GM23338 (cell line): ENCODE measurements around the gene FOXP1.

ENCODE experiments used
- CREB1 ChIP-seq: fragments of 250-450 bp; sonication (Bioruptor Pico); IDR thresholded peaks from 2 replicates; pipeline ENCODE4 v1.5.0; 2020; ENCODE audit warnings: low read depth, mild to moderate bottlenecking, moderate library complexity
- EZH2 ChIP-seq: fragments of 200-600 bp; sonication (generic); IDR thresholded peaks from one replicate; pipeline ENCODE4 v1.8.0; 2017; ENCODE audit warnings: antibody characterized with exemption, mild to moderate bottlenecking, low read depth; ENCODE audit not compliant: unreplicated experiment
- EZH2phosphoT487 ChIP-seq: fragments of 200-600 bp; sonication (generic); IDR thresholded peaks from one replicate; pipeline ENCODE4 v1.8.1; 2018; ENCODE audit warnings: antibody characterized with exemption; ENCODE audit not compliant: unreplicated experiment
- NANOG ChIP-seq: IDR thresholded peaks from 2 replicates; pipeline ENCODE4 v1.6.1; 2016; ENCODE audit warnings: antibody characterized with exemption, borderline replicate concordance
- POLR2AphosphoS5 ChIP-seq: IDR thresholded peaks from 2 replicates; pipeline ENCODE4 v1.6.1; 2016; ENCODE audit warnings: antibody characterized with exemption, low read depth
- ZNF114 ChIP-seq: fragments of 250-450 bp; sonication (Bioruptor Pico); IDR thresholded peaks from 2 replicates; pipeline ENCODE4 v1.5.0; 2020; ENCODE audit warnings: mild to moderate bottlenecking, moderate library complexity
- ZNF331 ChIP-seq: fragments of 250-450 bp; sonication (Bioruptor Pico); IDR thresholded peaks from 2 replicates; pipeline ENCODE4 v1.5.0; 2020; ENCODE audit warnings: low read depth, mild to moderate bottlenecking, moderate library complexity
- TF ChIP-seq, protein P1 (sequence below): IDR thresholded peaks from one replicate; pipeline ENCODE4 v1.6.1; 2018; ENCODE audit warnings: antibody characterized with exemption; ENCODE audit not compliant: unreplicated experiment
- TF ChIP-seq, protein P2 (sequence below), 2 experiments: fragments of 200-600 bp in 1 of 2; sonication (generic) in 1 of 2; conservative IDR thresholded peaks; 2 replicates each; pipeline versions ENCODE4 v1.5.1 to v1.6.1; 2016 to 2017; ENCODE audit warnings: antibody characterized with exemption in 2 of 2, low read depth in 2 of 2, mild to moderate bottlenecking in 2 of 2, moderate library complexity in 1 of 2
- TF ChIP-seq, protein P3 (sequence below): fragments of 250-450 bp; sonication (Bioruptor Pico); IDR thresholded peaks from 2 replicates; pipeline ENCODE4 v1.5.0; 2020; ENCODE audit warnings: mild to moderate bottlenecking, moderate library complexity

DNA sequence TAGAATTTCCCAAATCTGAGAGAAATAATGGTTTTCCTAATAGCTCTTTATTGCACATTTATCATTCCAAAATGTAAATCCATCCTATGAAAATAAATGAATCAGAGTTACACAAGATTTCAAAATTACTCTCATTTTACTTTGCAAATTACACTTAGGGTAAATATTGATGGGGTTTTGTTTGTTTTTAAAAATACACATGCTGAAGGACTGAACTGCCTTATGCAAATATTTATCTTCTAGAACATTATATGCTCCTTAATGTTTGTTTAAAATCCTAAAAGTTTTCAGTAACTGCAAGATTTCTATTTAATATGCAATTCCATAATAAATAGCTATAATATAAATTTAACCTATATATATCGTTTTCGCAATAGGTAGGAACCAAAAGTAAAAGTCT is 38.2 kb downstream of the FOXP1 start:
- TF ChIP-seq, protein P1, sequence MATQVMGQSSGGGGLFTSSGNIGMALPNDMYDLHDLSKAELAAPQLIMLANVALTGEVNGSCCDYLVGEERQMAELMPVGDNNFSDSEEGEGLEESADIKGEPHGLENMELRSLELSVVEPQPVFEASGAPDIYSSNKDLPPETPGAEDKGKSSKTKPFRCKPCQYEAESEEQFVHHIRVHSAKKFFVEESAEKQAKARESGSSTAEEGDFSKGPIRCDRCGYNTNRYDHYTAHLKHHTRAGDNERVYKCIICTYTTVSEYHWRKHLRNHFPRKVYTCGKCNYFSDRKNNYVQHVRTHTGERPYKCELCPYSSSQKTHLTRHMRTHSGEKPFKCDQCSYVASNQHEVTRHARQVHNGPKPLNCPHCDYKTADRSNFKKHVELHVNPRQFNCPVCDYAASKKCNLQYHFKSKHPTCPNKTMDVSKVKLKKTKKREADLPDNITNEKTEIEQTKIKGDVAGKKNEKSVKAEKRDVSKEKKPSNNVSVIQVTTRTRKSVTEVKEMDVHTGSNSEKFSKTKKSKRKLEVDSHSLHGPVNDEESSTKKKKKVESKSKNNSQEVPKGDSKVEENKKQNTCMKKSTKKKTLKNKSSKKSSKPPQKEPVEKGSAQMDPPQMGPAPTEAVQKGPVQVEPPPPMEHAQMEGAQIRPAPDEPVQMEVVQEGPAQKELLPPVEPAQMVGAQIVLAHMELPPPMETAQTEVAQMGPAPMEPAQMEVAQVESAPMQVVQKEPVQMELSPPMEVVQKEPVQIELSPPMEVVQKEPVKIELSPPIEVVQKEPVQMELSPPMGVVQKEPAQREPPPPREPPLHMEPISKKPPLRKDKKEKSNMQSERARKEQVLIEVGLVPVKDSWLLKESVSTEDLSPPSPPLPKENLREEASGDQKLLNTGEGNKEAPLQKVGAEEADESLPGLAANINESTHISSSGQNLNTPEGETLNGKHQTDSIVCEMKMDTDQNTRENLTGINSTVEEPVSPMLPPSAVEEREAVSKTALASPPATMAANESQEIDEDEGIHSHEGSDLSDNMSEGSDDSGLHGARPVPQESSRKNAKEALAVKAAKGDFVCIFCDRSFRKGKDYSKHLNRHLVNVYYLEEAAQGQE = no peak
- TF ChIP-seq EZH2phosphoT487 (no peak), CREB1 (no peak), EZH2 (no peak), POLR2AphosphoS5 (no peak), ZNF331 (CRISPR knock-in tag) (no peak), ZNF114 (CRISPR knock-in tag) (no peak), NANOG (no peak)
- TF ChIP-seq, protein P2, sequence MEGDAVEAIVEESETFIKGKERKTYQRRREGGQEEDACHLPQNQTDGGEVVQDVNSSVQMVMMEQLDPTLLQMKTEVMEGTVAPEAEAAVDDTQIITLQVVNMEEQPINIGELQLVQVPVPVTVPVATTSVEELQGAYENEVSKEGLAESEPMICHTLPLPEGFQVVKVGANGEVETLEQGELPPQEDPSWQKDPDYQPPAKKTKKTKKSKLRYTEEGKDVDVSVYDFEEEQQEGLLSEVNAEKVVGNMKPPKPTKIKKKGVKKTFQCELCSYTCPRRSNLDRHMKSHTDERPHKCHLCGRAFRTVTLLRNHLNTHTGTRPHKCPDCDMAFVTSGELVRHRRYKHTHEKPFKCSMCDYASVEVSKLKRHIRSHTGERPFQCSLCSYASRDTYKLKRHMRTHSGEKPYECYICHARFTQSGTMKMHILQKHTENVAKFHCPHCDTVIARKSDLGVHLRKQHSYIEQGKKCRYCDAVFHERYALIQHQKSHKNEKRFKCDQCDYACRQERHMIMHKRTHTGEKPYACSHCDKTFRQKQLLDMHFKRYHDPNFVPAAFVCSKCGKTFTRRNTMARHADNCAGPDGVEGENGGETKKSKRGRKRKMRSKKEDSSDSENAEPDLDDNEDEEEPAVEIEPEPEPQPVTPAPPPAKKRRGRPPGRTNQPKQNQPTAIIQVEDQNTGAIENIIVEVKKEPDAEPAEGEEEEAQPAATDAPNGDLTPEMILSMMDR (conservative IDR thresholded peaks at IDR 0.05; ENCODE audit: low read depth in 2 of 2) = no peak
- TF ChIP-seq, protein P3, sequence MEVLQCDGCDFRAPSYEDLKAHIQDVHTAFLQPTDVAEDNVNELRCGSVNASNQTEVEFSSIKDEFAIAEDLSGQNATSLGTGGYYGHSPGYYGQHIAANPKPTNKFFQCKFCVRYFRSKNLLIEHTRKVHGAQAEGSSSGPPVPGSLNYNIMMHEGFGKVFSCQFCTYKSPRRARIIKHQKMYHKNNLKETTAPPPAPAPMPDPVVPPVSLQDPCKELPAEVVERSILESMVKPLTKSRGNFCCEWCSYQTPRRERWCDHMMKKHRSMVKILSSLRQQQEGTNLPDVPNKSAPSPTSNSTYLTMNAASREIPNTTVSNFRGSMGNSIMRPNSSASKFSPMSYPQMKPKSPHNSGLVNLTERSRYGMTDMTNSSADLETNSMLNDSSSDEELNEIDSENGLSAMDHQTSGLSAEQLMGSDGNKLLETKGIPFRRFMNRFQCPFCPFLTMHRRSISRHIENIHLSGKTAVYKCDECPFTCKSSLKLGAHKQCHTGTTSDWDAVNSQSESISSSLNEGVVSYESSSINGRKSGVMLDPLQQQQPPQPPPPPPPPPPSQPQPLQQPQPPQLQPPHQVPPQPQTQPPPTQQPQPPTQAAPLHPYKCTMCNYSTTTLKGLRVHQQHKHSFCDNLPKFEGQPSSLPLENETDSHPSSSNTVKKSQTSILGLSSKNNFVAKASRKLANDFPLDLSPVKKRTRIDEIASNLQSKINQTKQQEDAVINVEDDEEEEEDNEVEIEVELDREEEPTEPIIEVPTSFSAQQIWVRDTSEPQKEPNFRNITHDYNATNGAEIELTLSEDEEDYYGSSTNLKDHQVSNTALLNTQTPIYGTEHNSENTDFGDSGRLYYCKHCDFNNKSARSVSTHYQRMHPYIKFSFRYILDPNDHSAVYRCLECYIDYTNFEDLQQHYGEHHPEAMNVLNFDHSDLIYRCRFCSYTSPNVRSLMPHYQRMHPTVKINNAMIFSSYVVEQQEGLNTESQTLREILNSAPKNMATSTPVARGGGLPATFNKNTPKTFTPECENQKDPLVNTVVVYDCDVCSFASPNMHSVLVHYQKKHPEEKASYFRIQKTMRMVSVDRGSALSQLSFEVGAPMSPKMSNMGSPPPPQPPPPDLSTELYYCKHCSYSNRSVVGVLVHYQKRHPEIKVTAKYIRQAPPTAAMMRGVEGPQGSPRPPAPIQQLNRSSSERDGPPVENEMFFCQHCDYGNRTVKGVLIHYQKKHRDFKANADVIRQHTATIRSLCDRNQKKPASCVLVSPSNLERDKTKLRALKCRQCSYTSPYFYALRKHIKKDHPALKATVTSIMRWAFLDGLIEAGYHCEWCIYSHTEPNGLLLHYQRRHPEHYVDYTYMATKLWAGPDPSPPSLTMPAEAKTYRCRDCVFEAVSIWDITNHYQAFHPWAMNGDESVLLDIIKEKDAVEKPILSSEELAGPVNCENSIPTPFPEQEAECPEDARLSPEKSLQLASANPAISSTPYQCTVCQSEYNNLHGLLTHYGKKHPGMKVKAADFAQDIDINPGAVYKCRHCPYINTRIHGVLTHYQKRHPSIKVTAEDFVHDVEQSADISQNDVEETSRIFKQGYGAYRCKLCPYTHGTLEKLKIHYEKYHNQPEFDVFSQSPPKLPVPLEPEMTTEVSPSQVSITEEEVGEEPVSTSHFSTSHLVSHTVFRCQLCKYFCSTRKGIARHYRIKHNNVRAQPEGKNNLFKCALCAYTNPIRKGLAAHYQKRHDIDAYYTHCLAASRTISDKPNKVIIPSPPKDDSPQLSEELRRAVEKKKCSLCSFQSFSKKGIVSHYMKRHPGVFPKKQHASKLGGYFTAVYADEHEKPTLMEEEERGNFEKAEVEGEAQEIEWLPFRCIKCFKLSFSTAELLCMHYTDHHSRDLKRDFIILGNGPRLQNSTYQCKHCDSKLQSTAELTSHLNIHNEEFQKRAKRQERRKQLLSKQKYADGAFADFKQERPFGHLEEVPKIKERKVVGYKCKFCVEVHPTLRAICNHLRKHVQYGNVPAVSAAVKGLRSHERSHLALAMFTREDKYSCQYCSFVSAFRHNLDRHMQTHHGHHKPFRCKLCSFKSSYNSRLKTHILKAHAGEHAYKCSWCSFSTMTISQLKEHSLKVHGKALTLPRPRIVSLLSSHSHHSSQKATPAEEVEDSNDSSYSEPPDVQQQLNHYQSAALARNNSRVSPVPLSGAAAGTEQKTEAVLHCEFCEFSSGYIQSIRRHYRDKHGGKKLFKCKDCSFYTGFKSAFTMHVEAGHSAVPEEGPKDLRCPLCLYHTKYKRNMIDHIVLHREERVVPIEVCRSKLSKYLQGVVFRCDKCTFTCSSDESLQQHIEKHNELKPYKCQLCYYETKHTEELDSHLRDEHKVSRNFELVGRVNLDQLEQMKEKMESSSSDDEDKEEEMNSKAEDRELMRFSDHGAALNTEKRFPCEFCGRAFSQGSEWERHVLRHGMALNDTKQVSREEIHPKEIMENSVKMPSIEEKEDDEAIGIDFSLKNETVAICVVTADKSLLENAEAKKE (CRISPR knock-in tag) = no peak
